HG03571 (cell line): ENCODE results near the gene R3HDM2.
"Not testable (repeated sequence)": the region's sequence is repeated elsewhere in the genome, so short reads cannot be mapped to it uniquely, and the experiment has no call there.

Experiments
- ATAC-seq: cut with Tn5 transposase; IDR thresholded peaks from one replicate; pipeline ENCODE4 v1.9.1; 2021; ENCODE audit not compliant: unreplicated experiment

The R3HDM2 gene

GRCh38 chr12:57276233-57276632 lies 154.6 kb downstream of the R3HDM2 start:
- ATAC-seq, result not testable (repeated sequence)

- no peak for ATAC-seq
These were observed 157.3 kb downstream of the R3HDM2 start for GRCh38 chr12:57273516-57273915.

GRCh38 chr12:57272337-57273151 lies 158.3 kb downstream of the R3HDM2 start:
- ATAC-seq, result no peak

GRCh38 chr12:57270966-57271470 lies 159.8 kb downstream of the R3HDM2 start:
- no peak for ATAC-seq

GRCh38 chr12:57268264-57268663 lies 162.6 kb downstream of the R3HDM2 start:
- no peak for ATAC-seq

- ATAC-seq, result no peak
These were observed 164.2 kb downstream of the R3HDM2 start for GRCh38 chr12:57266681-57267080.

GRCh38 chr12:57263096-57263495 lies 167.7 kb downstream of the R3HDM2 start:
- no peak for ATAC-seq

- ATAC-seq, result no peak
These were observed 168.6 kb downstream of the R3HDM2 start for GRCh38 chr12:57262126-57262822.

- no peak for ATAC-seq
These were observed 169.4 kb downstream of the R3HDM2 start for GRCh38 chr12:57261428-57261865.

GRCh38 chr12:57260366-57260765 lies 170.5 kb downstream of the R3HDM2 start:
- no peak for ATAC-seq

GRCh38 chr12:57258977-57259970 lies 171.6 kb downstream of the R3HDM2 start:
- no peak for ATAC-seq

- ATAC-seq, result no peak
These were observed 174.9 kb downstream of the R3HDM2 start for GRCh38 chr12:57255916-57256315.

GRCh38 chr12:57254506-57255280 lies 176.2 kb downstream of the R3HDM2 start:
- no peak for ATAC-seq

GRCh38 chr12:57250956-57251355 lies 179.9 kb downstream of the R3HDM2 start, which contains the start of gene STAC3:
Gene STAC3 (minus strand): TSS chr12:57251187. CDS start chr12:57249636, 1,551 bp downstream.
- ATAC-seq, result no peak

- ATAC-seq, result no peak
These were observed 180.3 kb downstream of the R3HDM2 start for GRCh38 chr12:57250541-57250940.

- no peak for ATAC-seq
These were observed 181.7 kb downstream of the R3HDM2 start for GRCh38 chr12:57248934-57249742.

- ATAC-seq, result no peak
These were observed 183.8 kb downstream of the R3HDM2 start for GRCh38 chr12:57247041-57247440.

- ATAC-seq, result no peak
These were observed 186.5 kb downstream of the R3HDM2 start for GRCh38 chr12:57244312-57244696.
